ENCODE measurements around the gene IL1B.

- TF ChIP-seq POLR2A (IDR thresholded peaks at IDR 0.05) (no peak), CTCF (IDR thresholded peaks at IDR 0.05) (no peak)
These were observed 14.0 kb upstream of the IL1B start for GRCh38 chr2:112850588-112850987.

Measured in uterus (tissue), 2 donors.